Nephron (organoid): ENCODE results near the gene KCNJ11.

Source experiments
- H3K27ac Mint-ChIP-seq, 3 experiments: 2 replicates each; pipeline ENCODE4 v1.8.0; 2020; ENCODE audit warnings: mixed read lengths in 3 of 3, mild to moderate bottlenecking in 2 of 3, moderate library complexity in 1 of 3
- H3K27me3 Mint-ChIP-seq: 2 replicates; pipeline ENCODE4 v1.8.0; 2021; ENCODE audit warnings: low read depth, mild to moderate bottlenecking, moderate library complexity, mixed read lengths
- H3K36me3 Mint-ChIP-seq: 2 replicates; pipeline ENCODE4 v1.8.0; 2020; ENCODE audit warnings: low read depth, mixed read lengths
- H3K4me1 Mint-ChIP-seq: 2 replicates; pipeline ENCODE4 v1.8.0; 2020; ENCODE audit warnings: mixed read lengths
- H3K4me3 Mint-ChIP-seq, 3 experiments: 2 replicates each; pipeline ENCODE4 v1.8.0; 2020; ENCODE audit warnings: mild to moderate bottlenecking in 3 of 3, mixed read lengths in 3 of 3, moderate library complexity in 2 of 3
- H3K9me3 Mint-ChIP-seq: 2 replicates; pipeline ENCODE4 v1.8.0; 2020; ENCODE audit warnings: mixed read lengths
- CTCF ChIP-seq, 3 experiments: fragments of 200-600 bp; sonication (generic); IDR thresholded peaks; one replicate each; pipeline ENCODE4 v1.5.0; 2021; ENCODE audit warnings: antibody characterized with exemption in 3 of 3; ENCODE audit not compliant: unreplicated experiment in 3 of 3

Gene KCNJ11

GRCh38 chr11:17351172-17351509 lies 37.3 kb downstream of the KCNJ11 start:
- H3K27ac Mint-ChIP-seq, result no peak overlapping the region
- no peaks in the 10 kb centered on the region for H3K36me3 Mint-ChIP-seq
- H3K9me3 Mint-ChIP-seq, result peaks cover 3% of the 10 kb centered on the region
- peak overlapping the region; percentile 72 to 87 (median 74) for H3K4me3 Mint-ChIP-seq
- peaks cover 55% of the 10 kb centered on the region for H3K27me3 Mint-ChIP-seq
- H3K4me1 Mint-ChIP-seq, result peaks cover 22% of the 10 kb centered on the region
- TF ChIP-seq CTCF (IDR thresholded peaks at IDR 0.05; ENCODE audit: unreplicated experiment in 3 of 3), result peak in 1 of 3 experiments; percentile 23

GRCh38 chr11:17350455-17351171 lies 37.8 kb downstream of the KCNJ11 start:
- Mint-ChIP-seq H3K9me3 (peaks cover 3% of the 10 kb centered on the region), H3K27me3 (peaks cover 55% of the 10 kb centered on the region), H3K4me1 (peaks cover 22% of the 10 kb centered on the region), H3K4me3 (peak overlapping the region; percentile 72 to 87 (median 74)), H3K27ac (no peak overlapping the region), H3K36me3 (no peaks in the 10 kb centered on the region)
- TF ChIP-seq CTCF (IDR thresholded peaks at IDR 0.05; ENCODE audit: unreplicated experiment in 3 of 3), result no peak

- no peaks in the 10 kb centered on the region for H3K36me3 Mint-ChIP-seq
- no peak for TF ChIP-seq CTCF (IDR thresholded peaks at IDR 0.05; ENCODE audit: unreplicated experiment in 3 of 3)
- no peak overlapping the region for H3K27ac Mint-ChIP-seq
- no peak overlapping the region for H3K4me3 Mint-ChIP-seq
- no peaks in the 10 kb centered on the region for H3K9me3 Mint-ChIP-seq
- H3K27me3 Mint-ChIP-seq, result peaks cover 39% of the 10 kb centered on the region
- peaks cover 5% of the 10 kb centered on the region for H3K4me1 Mint-ChIP-seq
Observed at GRCh38 chr11:17347676-17348075, 40.8 kb downstream of the KCNJ11 start.

GRCh38 chr11:17343907-17344306 lies 44.6 kb downstream of the KCNJ11 start:
- Mint-ChIP-seq H3K27ac (no peak overlapping the region), H3K4me1 (no peaks in the 10 kb centered on the region), H3K4me3 (no peak overlapping the region), H3K36me3 (no peaks in the 10 kb centered on the region), H3K9me3 (no peaks in the 10 kb centered on the region), H3K27me3 (peaks cover 3% of the 10 kb centered on the region)
- no peak for TF ChIP-seq CTCF (IDR thresholded peaks at IDR 0.05; ENCODE audit: unreplicated experiment in 3 of 3)

DNA sequence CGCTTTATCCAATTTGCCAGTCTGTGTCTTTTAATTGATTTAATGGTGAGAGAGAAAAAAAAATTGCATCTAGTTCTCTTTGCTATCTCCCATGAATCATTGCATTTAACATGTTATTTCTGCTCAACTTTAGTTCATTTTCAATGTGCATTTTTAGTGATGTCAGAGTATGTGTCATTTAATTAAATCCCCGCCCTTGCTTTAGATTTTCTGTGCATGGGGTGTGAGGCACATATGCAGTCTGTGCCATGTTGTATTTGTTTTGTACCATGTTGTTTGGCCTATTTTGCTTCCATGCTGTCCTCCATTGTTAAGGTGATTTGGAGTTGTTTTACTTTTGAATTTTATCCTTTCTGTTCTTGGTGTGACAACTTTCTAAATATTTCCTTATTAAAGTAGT lies 45.2 kb downstream of the KCNJ11 start:
- Mint-ChIP-seq H3K36me3 (no peaks in the 10 kb centered on the region), H3K4me1 (no peaks in the 10 kb centered on the region), H3K4me3 (no peak overlapping the region), H3K27ac (no peak overlapping the region), H3K27me3 (peaks cover 3% of the 10 kb centered on the region), H3K9me3 (no peaks in the 10 kb centered on the region)
- no peak for TF ChIP-seq CTCF (IDR thresholded peaks at IDR 0.05; ENCODE audit: unreplicated experiment in 3 of 3)
